GM12874 (cell line): ENCODE measurements around the gene SPANXC.
"Not testable (repeated sequence)": the region's sequence is repeated elsewhere in the genome, so short reads cannot be mapped to it uniquely, and the experiment has no call there.

Experiments used
- CTCF ChIP-seq: IDR thresholded peaks from 2 replicates; pipeline ENCODE4 v1.5.1; 2011; ENCODE audit warnings: low read depth, mild to moderate bottlenecking, control low read depth, low read length, moderate library complexity; ENCODE audit not compliant: insufficient read depth

The SPANXC gene

GRCh38 chrX:141242417-141242816 is at the start of gene SPANXC:
TSS of gene SPANXC (minus strand) at chrX:141242517. CDS start at chrX:141242457, 60 bp downstream.
- TF ChIP-seq CTCF: not testable (repeated sequence)

- no peak for TF ChIP-seq CTCF
These were observed 37.2 kb upstream of the SPANXC start for GRCh38 chrX:141279476-141279875.

GRCh38 chrX:141278306-141278705 is 36.0 kb upstream of the SPANXC start:
- TF ChIP-seq CTCF: peak; percentile 36; the same call in 1 of the 2 replicates

- TF ChIP-seq CTCF: no peak
These were observed 15.8 kb upstream of the SPANXC start for GRCh38 chrX:141258080-141258479.

- TF ChIP-seq CTCF: no peak
These were observed 20.7 kb downstream of the SPANXC start for GRCh38 chrX:141221611-141222010.

GRCh38 chrX:141220342-141221008 is 21.8 kb downstream of the SPANXC start:
- no peak for TF ChIP-seq CTCF

GRCh38 chrX:141214196-141214595 is 28.1 kb downstream of the SPANXC start:
- TF ChIP-seq CTCF: no peak

- no peak for TF ChIP-seq CTCF
These were observed 40.4 kb downstream of the SPANXC start for GRCh38 chrX:141201962-141202361.
